ENCODE measurements around the gene MTMR4.
"Not testable (repeated sequence)": the region's sequence is repeated elsewhere in the genome, so short reads cannot be mapped to it uniquely, and the experiment has no call there.

The MTMR4 gene

DNA sequence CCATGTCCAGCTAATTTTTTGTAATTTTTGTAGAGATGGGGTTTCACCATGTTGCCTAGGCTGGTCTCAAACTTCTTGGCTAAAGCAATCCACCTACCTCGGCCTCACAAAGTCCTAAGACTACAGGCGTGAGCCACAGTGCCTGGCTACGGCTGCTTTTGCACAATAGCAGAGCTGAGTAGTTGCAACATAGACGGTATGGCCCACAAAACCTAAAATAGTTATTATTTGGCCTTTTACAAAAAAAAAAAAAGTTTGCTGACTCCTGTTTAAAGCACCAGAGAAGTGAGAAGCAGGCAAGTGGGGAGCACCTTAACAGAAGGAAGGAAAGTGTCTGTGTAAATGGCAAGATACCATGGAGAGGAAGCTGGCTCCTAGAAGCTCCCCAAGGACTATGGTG, 20.9 kb downstream of the MTMR4 start:
- TF ChIP-seq, protein P1, sequence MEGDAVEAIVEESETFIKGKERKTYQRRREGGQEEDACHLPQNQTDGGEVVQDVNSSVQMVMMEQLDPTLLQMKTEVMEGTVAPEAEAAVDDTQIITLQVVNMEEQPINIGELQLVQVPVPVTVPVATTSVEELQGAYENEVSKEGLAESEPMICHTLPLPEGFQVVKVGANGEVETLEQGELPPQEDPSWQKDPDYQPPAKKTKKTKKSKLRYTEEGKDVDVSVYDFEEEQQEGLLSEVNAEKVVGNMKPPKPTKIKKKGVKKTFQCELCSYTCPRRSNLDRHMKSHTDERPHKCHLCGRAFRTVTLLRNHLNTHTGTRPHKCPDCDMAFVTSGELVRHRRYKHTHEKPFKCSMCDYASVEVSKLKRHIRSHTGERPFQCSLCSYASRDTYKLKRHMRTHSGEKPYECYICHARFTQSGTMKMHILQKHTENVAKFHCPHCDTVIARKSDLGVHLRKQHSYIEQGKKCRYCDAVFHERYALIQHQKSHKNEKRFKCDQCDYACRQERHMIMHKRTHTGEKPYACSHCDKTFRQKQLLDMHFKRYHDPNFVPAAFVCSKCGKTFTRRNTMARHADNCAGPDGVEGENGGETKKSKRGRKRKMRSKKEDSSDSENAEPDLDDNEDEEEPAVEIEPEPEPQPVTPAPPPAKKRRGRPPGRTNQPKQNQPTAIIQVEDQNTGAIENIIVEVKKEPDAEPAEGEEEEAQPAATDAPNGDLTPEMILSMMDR (conservative IDR thresholded peaks at IDR 0.05; ENCODE audit: low read length), result no peak
- DNase-seq (ENCODE audit: low read depth), result no peak
- H3K4me3 ChIP-seq (ENCODE audit: low read length), result no peak overlapping the region

DNA sequence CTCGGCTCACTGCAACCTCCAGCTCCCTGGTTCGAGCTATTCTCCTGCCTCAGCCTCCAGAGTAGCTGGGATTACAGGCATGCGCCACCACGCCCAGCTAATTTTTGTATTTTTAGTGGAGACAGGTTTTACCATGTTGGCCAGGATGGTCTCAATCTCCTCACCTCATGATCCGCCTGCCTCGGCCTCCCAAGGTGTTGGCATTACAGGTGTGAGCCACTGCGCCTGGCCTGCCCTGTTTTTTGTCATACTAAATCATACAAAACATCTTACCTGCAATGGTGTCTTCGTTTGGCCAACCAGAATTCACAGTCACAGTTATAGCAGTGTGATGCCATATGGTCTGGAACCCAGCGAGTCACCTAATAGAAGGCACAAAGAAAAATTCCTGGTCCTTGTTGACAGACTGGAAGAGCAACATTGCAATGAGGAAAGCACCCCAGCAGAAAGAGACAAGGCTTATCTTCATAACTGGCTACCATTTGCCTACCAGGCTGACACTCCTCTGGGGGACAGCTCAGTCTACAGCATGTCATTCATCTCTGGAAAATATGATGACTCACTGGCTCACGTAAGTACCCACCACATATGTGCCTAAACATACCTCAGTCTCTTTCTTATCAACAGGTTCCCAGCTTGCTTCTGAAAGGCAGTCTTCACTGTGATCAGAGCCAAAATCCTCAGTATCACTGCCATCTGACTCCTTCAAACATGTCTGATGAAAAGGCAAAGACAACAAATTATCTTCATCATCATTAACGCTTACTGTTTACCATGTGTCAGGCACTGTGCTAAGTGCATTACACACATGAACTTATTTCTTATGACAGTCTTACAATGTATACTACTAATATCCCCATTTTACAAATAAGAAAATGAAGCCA, 22.0 kb downstream of the MTMR4 start:
- DNase-seq (ENCODE audit: low read depth), result no peak
- TF ChIP-seq, protein P1 (conservative IDR thresholded peaks at IDR 0.05; ENCODE audit: low read length), result no peak
- H3K4me3 ChIP-seq (ENCODE audit: low read length), result no peak overlapping the region

DNA sequence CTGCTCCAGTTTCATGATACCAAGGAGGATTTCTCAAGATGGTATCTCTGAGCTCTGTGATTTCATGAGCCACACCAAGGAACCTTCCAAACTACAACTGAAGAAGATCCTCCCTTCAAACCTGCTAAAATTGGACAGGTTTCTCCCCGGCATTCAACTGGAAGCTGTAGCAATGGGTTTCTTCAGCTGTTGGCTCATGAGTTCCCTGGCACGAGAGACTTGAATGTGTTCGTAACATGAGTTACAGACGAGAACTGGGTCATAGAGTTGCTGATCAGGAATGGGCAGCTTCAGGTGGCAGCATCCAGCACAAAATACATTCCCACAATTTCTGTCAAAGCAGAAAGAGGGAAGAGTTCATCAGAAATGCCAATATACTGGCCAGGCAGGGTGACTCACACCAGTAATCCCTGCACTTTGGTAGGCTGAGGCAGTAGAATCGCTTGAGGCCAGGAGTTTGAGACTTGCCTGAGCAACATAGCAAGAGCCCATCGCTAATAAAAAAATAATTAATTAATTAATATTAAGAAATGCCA, 22.9 kb downstream of the MTMR4 start:
- no peak for DNase-seq (ENCODE audit: low read depth)
- H3K4me3 ChIP-seq (ENCODE audit: low read length), result no peak overlapping the region
- TF ChIP-seq, protein P1 (conservative IDR thresholded peaks at IDR 0.05; ENCODE audit: low read length), result no peak

DNA sequence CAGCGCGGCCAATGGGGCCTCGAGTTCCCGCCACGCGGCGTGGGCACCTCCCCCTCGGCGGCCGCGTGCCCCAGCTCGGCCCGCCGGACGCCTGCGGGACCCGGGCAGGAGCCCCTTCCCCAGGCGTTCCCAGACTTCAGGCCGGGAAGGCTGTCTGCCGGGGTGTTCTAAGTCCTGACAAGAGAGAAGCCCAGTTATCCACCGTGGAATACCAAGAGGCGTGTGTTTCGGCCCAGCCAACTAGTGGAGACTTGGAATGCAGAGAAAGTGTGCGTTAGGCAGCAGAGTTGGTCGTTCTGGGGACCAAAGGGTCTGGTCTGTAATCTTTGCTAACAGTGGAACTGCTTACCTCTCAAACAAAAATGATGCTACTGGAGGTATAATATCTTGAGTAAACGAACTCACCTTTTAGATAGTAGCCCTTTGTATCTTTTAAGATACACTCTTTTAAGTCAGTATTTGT, 26.0 kb downstream of the MTMR4 start:
- DNase-seq (ENCODE audit: low read depth), result no peak
- no peak overlapping the region for H3K4me3 ChIP-seq (ENCODE audit: low read length)
- TF ChIP-seq, protein P1 (conservative IDR thresholded peaks at IDR 0.05; ENCODE audit: low read length), result no peak

DNA sequence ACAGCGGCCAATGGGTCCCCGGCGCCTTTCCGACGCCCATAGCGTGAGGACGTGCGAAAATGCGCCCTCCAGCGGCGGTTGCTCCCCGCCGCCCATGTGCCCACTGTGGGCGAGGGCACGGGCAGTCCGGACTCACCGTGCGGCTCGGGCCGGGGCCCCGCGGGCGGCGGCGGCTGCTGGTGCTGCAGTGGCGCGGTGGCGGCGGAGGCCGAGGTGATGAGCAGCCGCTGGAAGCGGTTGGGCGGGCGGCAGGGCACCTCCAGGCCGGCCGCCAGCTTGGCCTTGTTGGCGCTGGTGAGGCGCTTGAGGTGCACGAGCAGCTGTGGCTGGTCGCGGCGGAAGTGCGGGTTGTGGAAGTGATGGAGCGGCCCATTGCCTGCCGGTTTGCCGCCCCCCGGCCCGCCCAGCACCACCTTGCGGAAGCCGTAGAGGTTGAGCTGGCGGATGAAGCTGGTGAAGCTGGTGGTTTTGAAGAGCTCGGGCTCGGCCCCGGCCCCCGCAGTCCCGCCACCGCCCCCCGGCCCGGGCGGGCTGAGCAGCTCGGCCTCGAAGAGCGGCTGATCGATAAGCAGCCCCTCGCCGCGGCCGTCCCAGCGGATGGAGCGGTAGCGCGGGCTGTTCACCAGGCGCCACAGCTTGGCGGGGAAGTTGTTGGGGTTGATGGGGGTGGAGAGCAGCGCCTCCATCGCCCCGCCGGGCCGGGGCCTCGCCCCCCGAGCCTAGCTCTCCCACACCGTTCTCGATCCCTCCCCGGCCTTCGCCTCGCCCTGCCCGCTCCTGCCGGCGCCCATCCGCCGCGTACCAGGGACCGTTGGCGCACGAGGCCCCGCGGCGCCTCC, 26.6 kb downstream of the MTMR4 start, which contains the start of gene HSF5:
Gene HSF5, minus strand, starts transcription at position 820 of the 839 bp plus-strand sequence. Its CDS starts 134 bp downstream, at position 686.
- DNase-seq (ENCODE audit: low read depth), result no peak

DNA sequence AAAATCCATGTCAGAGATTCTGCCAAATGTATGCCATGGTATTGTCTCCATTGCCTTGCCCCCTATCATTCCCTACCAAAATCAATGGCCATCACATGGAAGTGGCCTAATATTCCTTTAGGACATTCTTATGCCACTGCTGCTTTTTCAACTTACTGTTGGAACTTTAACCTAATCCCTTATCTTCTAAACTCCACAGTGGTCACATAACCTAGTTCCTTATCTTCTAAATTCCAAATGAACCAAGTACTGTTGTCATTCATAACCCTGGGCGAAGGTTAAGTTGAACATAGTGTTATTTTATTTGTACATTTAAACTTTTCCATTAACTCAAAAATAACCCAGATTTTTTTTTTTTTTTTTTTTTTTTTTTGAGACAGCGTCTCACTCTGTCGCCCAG, 29.8 kb downstream of the MTMR4 start:
- no peak for DNase-seq (ENCODE audit: low read depth)
- TF ChIP-seq, protein P1 (conservative IDR thresholded peaks at IDR 0.05; ENCODE audit: low read length), result no peak
- no peak overlapping the region for H3K4me3 ChIP-seq (ENCODE audit: low read length)

More for the DNA sequence above, 26.6 kb downstream of the MTMR4 start, which contains the start of gene HSF5:
- H3K4me3 ChIP-seq (ENCODE audit: low read length), result no peak within 1 kb of the TSS
- TF ChIP-seq, protein P1 (conservative IDR thresholded peaks at IDR 0.05; ENCODE audit: low read length), result no peak

DNA sequence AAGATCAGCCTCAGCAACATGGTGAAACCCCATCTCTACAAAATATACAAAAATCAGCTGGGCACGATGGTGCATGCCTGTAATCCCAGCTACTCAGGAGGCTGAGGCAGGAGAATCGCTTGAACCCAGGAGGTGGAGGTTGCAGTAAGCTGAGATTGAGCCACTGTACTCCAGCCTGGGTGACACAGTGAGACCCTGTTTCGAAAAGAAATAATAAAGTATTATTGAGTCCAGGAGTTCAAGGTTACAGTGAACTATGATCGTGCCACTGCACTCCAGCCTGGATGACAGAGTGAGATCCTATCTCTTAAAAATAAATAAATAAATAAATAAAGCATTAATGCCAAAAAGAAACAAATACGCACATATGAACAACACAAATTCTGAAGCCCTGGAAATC, 32.6 kb downstream of the MTMR4 start:
- not testable (repeated sequence) for H3K4me3 ChIP-seq (ENCODE audit: low read length); DNase-seq (ENCODE audit: low read depth)

Measured in AG10803 (cell line).